Hepatocyte (in vitro differentiated cells): ENCODE data around the gene PNMA1.

ENCODE experiments used
- EZH2 ChIP-seq: fragments of 200-600 bp; sonication (generic); IDR thresholded peaks from 2 replicates; pipeline ENCODE4 v1.6.1; 2016; ENCODE audit warnings: antibody characterized with exemption, mild to moderate bottlenecking, borderline replicate concordance
- EZH2phosphoT487 ChIP-seq: fragments of 200-600 bp; sonication (generic); IDR thresholded peaks from one replicate; pipeline ENCODE4 v1.6.1; 2018; ENCODE audit warnings: antibody characterized with exemption, mild to moderate bottlenecking, low read depth, moderate library complexity; ENCODE audit not compliant: unreplicated experiment, severe bottlenecking
- TF ChIP-seq, protein P1 (sequence below): fragments of 200-600 bp; sonication (generic); IDR thresholded peaks from 2 replicates; pipeline ENCODE4 v1.5.1; 2016; ENCODE audit warnings: antibody characterized with exemption, mild to moderate bottlenecking; ENCODE audit not compliant: poor library complexity

DNA sequence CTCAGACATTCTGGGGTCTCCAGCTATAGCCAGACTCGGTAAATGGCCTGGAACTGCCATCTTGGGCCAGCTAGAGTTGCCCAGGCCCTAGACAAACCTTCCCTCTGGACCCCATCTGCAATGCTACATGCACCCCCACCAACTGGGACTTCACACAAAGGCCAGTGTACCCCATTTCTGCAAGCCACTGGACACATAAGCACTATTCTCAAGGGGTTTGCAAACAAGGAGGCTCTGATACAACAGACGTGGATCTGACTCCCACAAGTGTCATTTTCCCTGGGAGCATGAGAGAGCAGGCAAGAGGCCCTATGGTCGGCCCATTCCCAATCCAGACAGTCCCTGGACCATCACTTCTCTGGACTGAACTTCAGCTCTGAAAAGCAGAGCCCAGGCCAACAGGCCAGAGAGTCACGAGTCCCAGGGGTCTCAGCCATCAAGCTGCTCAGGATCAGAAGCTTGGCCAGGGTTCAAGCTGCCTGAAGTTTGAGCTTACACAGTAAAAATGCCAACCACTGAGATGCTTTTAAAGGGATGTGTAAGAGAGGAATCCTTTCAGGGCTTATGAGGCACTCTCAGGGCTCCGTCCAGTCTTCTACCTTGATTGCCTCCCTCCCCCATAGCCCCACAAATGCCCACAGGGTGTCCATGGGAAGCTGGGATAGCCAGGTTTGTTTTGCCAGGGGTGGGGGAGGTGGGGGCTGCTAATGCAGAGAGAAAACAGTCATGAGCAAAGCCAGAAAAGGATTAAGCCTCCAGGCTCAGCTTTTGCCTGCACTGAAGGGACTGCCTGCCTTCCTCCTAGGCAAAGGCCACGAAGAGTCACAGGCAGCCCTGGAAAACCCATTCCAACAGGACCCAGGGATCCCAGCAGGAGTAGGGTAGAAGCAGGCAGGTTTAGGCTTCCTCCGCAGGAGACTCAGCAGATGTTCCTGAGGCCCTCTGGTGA is 31.7 kb upstream of the PNMA1 start:
- TF ChIP-seq EZH2 (no peak), EZH2phosphoT487 (no peak)
- TF ChIP-seq, protein P1, sequence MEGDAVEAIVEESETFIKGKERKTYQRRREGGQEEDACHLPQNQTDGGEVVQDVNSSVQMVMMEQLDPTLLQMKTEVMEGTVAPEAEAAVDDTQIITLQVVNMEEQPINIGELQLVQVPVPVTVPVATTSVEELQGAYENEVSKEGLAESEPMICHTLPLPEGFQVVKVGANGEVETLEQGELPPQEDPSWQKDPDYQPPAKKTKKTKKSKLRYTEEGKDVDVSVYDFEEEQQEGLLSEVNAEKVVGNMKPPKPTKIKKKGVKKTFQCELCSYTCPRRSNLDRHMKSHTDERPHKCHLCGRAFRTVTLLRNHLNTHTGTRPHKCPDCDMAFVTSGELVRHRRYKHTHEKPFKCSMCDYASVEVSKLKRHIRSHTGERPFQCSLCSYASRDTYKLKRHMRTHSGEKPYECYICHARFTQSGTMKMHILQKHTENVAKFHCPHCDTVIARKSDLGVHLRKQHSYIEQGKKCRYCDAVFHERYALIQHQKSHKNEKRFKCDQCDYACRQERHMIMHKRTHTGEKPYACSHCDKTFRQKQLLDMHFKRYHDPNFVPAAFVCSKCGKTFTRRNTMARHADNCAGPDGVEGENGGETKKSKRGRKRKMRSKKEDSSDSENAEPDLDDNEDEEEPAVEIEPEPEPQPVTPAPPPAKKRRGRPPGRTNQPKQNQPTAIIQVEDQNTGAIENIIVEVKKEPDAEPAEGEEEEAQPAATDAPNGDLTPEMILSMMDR, result no peak
